GM19438 (cell line): ENCODE measurements around the gene MED12L.

Experiments
- ATAC-seq: cut with Tn5 transposase; IDR thresholded peaks from one replicate; pipeline ENCODE4 v1.9.1; 2021; ENCODE audit warnings: low read depth; ENCODE audit not compliant: unreplicated experiment

MED12L gene

DNA sequence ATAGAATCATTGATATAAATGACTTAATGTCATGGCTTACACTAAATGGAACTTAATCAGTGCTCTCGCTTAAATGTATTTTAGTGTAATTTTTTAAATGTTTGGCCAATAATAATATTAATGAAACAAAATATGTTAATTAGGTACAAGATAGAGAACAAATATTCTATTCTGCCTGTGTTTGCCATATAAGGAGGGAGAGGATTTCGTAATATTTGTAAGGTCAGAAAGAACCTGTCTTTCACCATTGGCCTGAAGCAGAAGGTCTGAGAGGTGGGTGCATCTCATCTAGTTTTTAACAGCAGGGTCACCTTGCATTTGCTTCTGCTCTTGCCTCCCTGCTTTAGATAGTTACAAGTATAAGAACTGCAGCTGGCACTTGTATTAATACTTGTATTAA is 228.7 kb downstream of the MED12L start:
- no peak for ATAC-seq

DNA sequence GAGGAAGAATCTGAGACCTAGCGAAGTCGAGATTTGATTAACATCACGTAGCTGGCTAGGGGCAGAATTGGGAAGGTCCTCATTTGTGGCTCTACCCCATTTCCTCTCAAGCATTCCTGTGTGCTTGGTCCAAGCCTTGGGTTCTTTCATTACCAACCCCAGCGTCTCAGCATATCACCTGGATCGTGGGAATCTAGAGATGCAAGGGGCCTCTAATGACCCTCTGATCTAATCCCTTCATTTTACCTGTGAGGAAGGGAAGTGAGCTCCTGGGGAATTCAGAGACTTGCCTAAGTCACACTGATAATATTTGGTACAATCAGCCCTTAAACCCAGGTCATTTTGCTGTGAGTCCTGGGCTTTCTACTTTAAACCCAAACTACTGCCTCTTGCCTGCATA is 229.1 kb downstream of the MED12L start:
- no peak for ATAC-seq

GRCh38 chr3:151315136-151315535 is 229.7 kb downstream of the MED12L start:
- ATAC-seq: no peak

DNA sequence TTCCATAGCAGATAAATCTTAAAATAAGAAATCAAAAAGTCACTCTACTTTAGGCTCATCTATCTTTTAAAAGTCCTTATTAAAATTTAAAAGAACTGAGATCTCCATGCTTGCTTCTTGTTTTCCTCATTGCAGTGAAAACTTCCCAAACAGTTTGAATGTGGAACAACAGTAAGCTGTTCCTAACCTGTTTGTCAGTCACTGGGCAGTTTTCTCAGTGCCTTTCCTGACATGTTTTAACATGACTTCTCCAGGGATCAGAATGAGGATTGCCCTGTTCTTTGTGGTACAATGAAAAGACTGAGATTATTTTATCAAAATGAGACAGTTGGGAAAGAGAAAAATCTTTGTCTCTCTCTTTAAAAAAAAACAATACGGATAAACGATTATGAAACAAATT is 230.4 kb downstream of the MED12L start:
- ATAC-seq: no peak

GRCh38 chr3:151316267-151316991 is 231.0 kb downstream of the MED12L start, which contains the start of gene GPR87:
Gene GPR87 (minus strand): TSS chr3:151316820. CDS start chr3:151300100, 16,720 bp downstream.
- ATAC-seq: no peak

GRCh38 chr3:151318313-151318712 is 232.8 kb downstream of the MED12L start:
- ATAC-seq: no peak

DNA sequence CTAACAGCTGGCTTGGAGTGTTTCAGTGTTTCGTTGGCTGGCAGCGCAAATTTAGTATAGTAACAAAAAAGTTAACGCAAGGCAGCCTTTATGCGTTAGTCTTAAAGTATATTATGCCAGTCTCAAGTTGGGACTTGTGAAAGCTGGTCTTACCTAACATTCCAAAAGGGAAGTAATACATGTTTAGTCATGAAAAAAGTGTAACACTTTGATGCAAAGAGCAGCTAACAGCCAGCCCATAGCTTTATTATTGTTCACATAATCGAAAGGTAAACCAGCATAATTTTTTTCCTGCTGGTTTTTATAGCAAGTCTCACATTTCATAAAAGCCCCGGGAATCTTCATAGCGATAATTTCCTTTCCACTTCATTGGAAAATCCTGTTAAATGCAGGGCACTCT is 233.5 kb downstream of the MED12L start:
- ATAC-seq: no peak

DNA sequence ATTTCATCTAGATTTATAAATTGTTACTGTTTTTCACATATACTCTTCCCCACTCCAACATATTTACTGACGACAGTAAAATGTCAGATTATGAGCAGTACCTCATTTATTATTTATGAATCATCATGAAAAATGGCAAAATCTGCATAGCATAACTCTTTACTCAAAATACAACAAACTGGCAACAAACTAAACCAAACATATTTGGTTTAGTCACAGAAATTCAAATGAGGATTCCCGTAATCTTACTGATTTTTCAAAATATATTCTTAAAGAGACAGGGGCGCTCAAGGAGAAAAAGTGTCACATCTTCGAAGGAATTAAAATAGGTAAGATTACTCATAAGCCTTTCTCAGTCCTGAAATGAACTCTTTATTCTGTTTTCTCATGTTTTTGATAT is 234.2 kb downstream of the MED12L start:
- no peak for ATAC-seq

DNA sequence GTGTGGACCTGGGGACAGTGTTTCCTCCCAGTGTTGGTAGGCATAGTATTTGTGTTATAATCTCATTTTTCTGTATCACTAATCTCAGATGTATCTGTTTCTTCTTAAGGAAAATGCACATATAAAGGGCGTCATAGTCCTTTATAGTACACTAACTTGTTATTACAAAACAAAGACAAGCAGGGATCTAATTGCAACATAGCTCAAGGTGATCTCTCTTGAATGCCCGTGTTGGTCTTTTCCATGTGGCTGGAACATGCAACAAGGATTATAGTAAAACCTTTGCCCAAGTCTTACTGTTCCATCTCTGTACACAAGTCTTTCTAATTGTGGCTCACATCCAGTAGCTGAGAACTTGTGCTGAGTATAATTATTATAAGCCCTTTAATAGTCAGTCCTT is 234.7 kb downstream of the MED12L start:
- ATAC-seq: no peak

DNA sequence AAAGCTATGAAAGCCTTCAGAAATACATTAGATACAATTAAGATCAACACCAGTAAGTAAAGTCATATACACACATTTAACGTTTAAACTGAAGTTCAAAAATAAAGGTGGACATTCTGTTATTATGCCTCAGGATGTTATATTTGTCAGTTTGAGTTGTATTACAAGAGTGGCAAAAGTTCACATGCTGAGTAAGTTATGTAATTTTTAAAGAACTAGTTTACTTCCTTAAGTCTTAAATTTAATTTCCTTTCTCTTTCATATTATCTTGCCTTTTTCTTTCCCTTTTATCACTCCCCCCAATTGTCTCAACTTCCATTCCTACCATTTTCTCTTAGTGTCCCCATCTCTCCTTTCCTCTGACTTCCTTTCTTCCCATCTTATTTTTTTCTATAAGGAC is 236.1 kb downstream of the MED12L start:
- no peak for ATAC-seq

GRCh38 chr3:151322511-151322910 is 237.0 kb downstream of the MED12L start:
- ATAC-seq: no peak

- ATAC-seq: no peak
Observed at GRCh38 chr3:151327571-151328198, 242.2 kb downstream of the MED12L start.

DNA sequence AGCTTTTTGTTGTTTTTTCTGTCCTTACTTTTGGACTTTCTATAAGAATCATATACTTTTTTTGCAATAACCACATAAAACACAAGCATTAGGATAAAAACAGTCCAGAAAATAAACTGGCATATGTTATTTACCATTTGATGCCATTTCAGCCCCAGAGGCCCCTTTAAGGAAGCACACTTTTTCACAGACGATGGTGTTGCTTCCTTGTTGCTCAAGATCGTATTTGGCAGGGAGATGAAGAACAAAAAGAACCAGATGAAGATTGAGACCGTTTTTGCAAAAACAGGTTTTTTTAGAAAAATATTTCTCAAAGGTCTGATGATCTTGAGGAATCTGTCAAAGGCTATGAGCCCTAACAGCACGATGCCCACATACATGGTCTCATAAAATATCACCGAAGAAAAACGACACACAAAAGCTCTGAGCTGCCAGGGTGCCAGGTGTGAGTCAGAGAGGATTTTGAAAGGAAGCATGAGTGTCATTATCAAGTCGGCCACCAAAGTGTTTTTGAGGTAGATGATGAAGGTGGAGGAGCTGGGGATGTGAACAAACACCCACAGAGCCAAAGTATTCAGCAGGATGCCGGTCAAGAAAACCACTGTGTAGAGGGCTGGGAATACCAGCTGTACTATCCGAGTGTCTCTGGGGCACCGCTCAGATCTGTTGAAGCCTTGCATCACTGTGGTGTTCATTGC is 243.0 kb downstream of the MED12L start:
- no peak for ATAC-seq

GRCh38 chr3:151329363-151329762 is 243.9 kb downstream of the MED12L start, which contains the start of gene P2RY13:
Gene P2RY13 (minus strand): TSS chr3:151329549. CDS start chr3:151329528, 21 bp downstream.
- ATAC-seq: no peak

- no peak for ATAC-seq
Observed at GRCh38 chr3:151330379-151330778, 244.9 kb downstream of the MED12L start.

DNA sequence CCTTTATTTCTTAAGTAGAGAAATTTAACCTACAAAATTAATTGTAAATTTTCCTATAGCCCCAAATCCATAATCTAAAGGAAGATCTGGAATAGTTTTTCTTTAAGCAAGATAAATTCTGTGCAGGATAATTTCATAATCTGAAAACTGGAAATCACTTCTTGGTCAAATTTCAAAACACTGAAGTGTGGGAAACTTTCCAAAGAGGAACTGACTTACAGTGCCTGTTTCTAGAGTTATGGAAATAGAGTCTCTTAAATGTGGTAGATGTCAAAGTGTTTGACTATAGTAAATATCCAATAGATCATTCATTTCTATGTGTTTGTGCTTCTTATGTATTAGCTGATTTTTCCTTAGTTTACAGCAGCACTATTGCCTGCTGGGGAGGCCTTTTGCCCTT is 245.4 kb downstream of the MED12L start:
- no peak for ATAC-seq

DNA sequence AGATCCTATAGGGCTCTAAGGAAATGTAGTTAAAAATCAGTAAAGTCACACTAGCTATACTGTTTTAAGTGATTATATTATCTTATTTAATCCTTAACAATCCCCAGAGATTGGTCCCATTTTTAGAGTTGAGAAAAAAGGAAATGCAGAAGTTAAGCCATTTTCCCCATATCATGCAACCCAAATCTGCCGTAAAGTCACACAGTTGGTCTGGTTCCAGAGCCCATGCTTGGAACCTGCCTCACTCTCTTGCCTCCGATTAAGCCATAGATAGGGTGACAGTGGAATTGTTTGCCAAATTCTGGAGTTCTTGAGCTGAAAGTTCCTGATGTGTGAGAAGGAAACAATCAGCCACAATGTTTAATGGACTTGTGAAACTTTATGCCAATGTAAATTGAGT is 246.2 kb downstream of the MED12L start:
- ATAC-seq: no peak

DNA sequence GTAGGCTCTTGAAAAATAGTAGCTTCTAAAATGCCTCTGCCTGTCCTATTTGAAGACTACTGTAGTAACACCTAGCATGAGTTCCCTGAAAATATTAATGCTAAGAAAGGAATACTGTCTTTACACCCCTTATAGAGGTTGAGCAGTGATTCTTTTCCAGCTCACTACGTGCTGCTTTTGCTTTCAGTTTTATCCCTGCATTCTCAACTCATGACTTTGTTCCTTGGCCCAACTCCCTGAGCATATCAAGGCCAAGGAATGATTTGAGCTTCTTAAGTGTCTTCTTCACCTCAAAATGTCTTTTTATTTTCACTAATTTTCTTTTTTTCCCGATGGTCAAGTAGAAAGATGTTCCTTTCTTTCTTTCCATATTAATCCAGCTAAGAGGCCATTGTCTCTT is 260.4 kb downstream of the MED12L start:
- ATAC-seq: no peak

- no peak for ATAC-seq
Observed at GRCh38 chr3:151346292-151346691, 260.8 kb downstream of the MED12L start.

DNA sequence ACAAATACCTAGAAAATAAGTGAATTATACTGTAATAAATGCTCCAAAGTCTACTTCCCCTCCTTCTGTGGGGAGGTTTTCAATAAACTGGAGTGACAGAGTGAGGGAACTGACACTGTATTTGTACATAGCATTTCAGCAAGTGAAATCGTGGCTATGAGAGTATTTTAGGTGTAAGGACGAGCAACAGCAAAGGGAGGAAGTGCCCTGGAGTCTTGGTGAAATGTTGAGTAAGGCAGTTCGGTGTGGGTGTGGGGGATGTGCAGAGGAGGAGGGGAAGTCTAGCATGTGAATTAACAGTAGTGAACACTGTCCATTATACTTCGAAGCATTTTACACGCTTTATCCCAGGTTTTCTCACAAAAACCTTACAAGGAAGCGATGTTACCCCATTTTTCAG is 262.0 kb downstream of the MED12L start:
- no peak for ATAC-seq

- ATAC-seq: no peak
Observed at GRCh38 chr3:151350656-151351055, 265.2 kb downstream of the MED12L start.

DNA sequence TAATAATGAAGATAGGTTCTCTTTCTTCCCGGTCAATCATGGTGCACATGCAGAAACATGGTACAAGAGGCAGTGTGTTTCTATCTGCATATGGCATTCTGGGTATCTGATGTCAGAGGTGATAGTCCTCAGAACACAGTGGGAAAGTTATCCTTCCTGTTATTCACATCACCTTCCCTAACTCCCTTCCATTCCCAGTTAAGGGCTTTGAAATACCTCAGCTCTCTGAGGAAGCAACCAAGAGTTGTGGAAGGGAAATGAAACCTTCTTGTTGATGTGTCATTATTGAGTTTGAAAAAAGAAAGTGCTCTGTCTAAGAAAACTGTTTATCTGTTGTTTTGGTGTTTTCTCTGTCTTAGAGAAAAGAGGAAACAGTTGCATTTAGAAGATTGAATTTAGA is 265.8 kb downstream of the MED12L start:
- ATAC-seq: peak; percentile 92
